CD4-positive, alpha-beta T cell treated with Interleukin-6 at 100 ng/mL for 8 hours (primary cell): ENCODE results near the gene TAF11L14.
"Not testable (repeated sequence)": the region's sequence is repeated elsewhere in the genome, so short reads cannot be mapped to it uniquely, and the experiment has no call there.

ENCODE experiments used
- DNase-seq: peaks from one replicate; pipeline ENCODE4 v3.0.0-alpha.2; 2020; ENCODE audit warnings: mixed read lengths, low spot score

The TAF11L14 gene

DNA sequence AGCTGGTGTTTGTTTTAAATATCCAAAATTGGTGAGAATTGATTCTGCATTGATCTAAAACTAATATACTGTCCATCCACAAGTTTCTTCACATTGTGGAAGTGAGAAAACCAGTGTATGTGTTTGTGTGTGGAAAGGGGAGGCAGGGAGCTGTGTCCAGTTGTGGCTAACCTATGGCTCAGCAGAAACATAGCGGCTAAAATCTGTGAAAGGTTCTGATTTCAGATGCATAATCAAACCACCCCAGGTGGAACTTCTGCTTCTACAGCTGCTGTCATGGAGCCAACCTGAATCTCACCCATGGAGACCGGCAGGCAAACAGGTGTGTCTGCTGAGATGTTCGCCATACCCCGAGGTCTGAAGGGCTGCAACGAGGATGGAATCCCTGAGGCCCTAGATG, at the start of gene TAF11L14:
Gene TAF11L14, plus strand, starts transcription at position 301 of the 400 bp plus-strand sequence.
- no peak for DNase-seq

DNA sequence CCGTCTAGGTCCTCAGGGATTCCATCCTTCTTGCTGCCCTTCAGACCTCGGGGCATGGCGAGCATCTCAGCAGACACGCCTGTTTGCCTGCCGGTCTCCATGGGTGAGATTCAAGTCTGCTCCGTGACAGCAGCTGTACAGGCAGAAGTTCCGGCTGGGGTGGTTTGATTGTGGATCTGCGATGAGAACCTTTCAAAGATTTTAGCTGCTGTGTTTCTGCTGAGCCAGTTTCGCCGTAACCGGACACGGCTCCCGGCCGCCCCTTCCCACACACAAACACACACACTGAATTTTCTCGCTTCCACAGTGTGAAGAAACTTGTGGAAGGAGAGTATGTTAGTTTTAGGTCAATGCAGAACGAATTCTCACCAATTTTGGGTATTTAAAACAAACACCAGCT, 48.6 kb upstream of the TAF11L14 start, which contains the start of gene TAF11L7:
Gene TAF11L7, minus strand, starts transcription at position 101 of the 400 bp plus-strand sequence.
- DNase-seq, result not testable (repeated sequence)

DNA sequence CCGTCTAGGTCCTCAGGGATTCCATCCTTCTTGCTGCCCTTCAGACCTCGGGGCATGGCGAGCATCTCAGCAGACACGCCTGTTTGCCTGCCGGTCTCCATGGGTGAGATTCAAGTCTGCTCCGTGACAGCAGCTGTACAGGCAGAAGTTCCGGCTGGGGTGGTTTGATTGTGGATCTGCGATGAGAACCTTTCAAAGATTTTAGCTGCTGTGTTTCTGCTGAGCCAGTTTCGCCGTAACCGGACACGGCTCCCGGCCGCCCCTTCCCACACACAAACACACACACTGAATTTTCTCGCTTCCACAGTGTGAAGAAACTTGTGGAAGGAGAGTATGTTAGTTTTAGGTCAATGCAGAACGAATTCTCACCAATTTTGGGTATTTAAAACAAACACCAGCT, 43.4 kb upstream of the TAF11L14 start, which contains the start of gene TAF11L8:
Gene TAF11L8, minus strand, starts transcription at position 101 of the 400 bp plus-strand sequence.
- DNase-seq, result not testable (repeated sequence)

DNA sequence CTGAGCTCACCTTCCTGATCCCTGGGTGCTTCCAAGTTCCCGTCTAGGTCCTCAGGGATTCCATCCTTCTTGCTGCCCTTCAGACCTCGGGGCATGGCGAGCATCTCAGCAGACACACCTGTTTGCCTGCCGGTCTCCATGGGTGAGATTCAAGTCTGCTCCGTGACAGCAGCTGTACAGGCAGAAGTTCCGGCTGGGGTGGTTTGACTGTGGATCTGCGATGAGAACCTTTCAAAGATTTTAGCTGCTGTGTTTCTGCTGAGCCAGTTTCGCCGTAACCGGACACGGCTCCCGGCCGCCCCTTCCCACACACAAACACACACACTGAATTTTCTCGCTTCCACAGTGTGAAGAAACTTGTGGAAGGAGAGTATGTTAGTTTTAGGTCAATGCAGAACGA, 40.0 kb upstream of the TAF11L14 start, which contains the start of gene TAF11L9:
Gene TAF11L9, minus strand, starts transcription at position 140 of the 400 bp plus-strand sequence.
- DNase-seq, result not testable (repeated sequence)

DNA sequence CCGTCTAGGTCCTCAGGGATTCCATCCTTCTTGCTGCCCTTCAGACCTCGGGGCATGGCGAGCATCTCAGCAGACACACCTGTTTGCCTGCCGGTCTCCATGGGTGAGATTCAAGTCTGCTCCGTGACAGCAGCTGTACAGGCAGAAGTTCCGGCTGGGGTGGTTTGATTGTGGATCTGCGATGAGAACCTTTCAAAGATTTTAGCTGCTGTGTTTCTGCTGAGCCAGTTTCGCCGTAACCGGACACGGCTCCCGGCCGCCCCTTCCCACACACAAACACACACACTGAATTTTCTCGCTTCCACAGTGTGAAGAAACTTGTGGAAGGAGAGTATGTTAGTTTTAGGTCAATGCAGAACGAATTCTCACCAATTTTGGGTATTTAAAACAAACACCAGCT, 36.5 kb upstream of the TAF11L14 start, which contains the start of gene TAF11L10:
Gene TAF11L10, minus strand, starts transcription at position 101 of the 400 bp plus-strand sequence.
- not testable (repeated sequence) for DNase-seq

DNA sequence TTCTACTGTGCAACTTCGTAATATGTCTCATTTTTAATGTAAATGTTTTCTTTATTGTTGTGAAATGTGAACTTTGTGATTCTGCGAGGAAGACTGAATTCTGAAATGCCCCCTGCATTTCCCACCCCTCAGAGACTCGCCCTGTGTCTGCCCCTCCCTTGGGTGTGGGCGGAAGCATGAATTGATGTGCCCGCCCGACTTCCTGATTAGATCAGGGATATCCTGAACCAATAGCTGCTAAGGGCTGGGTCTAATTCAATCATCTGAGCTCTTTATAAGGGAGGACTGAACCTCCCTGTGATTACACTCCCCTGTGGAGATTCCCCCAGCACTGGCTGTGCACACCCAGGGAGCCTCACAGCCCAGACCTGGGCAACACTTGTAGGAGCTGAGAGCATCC, 30.4 kb upstream of the TAF11L14 start, which contains the start of gene TAF11L11:
Gene TAF11L11, plus strand, starts transcription at position 304 of the 400 bp plus-strand sequence.
- not testable (repeated sequence) for DNase-seq

DNA sequence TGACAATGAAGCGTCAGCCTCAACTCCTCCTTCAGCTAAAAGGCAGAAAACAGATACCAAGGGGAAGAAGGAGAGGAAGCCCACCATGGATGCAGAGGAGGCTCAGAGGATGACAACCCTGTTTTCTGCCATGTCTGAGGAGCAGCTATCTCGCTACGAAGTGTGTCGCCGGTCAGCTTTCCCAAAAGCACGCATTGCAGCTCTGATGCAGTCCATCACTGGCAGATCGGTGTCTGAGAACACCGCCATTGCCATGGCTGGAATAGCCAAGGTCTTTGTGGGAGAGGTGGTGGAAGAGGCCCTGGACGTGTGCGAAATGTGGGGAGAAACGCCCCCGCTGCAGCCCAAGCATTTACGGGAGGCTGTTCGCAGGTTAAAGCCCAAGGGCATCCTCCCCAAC, 29.3 kb upstream of the TAF11L14 start:
- no peak for DNase-seq

DNA sequence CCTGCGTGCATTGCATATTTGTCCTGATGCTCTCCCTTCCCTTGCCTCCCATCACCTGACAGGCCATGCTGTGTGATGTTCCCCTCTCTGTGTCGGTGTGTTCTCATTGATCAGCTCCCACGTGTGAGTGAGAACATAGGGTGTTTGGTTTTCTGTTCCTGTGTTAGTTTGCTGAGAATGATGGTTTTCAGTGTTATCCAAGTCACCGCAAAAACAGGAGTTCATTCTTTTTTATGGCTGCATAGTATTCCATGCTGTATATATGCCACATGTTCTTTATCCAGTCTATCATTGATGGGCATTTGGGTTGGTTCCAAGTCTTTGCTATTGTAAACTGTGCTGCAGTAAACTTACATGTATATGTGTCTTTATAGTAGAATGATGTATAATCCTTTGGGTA, 26.8 kb upstream of the TAF11L14 start:
- DNase-seq, result not testable (repeated sequence)

DNA sequence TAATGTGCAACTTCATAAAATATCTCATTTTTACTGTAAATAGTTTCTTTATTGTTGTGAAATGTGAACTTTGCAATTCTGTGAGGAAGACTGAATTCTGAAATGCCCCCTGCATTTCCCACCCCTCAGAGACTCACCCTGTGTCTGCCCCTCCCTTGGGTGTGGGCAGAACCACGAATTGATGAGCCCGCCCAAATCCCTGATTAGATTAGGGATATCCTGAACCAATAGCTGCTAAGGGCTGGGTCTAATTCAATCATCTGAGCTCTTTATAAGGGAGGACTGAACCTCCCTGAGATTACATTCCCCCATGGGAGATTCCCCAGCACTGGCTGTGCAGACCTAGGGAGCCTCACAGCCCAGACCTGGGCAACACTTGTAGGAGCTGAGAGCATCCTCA, 24.2 kb upstream of the TAF11L14 start, which contains the start of gene TAF11L12:
Gene TAF11L12, plus strand, starts transcription at position 301 of the 400 bp plus-strand sequence.
- not testable (repeated sequence) for DNase-seq

DNA sequence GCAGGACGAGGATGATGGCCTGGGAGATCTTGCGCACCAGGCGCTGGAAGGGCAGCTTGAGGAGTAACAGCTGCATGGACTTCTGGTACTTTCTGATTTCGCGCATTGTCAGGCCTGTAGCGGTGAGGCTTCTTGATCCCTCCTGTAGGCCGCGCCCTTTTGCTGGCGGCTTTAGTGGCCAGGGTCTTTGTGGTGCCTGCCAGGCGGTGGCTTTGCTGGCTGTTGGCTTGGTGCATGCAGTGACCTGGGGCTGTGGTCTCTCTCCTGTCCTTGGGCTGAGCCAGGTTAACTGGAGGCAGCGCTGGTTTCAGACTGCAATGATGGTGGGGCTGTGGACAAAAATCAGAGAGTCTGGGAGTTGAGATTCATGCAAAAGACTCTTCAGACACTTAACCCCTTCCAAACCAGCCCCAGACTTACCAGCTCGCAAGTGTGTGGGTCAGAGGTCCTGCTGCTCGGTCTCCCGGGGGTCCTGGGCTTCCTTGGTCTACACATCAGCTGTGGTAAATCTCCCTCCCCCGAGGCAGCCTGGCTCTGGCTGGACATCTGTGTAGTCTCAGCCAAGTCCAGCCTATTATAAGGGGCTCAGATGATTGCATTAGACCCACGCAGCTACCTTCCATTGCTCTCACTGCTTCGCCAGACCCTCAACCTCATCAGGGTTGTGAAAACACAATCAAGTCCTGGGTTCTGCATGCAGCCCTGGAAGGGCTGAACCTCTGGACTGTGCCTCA, 19.2 kb upstream of the TAF11L14 start:
- no peak for DNase-seq

DNA sequence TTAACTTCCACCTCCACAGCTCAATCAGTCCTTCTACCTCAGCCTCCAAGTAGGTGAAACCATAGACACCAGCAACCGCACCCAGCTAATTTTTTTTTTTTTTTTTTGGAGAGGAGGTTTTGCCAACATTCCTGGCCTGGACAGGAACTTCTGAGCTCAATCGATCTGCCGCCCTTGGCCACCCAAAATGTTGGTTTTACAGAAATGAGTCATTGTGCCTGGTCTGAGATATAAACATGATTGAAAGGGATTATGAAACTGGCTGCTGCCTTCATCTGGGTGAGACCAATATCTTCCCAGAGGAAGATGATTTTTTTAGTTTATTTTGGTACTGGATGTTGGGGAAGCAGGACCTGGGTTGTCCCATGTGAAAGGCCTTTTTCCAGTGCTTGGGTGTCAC, 14.9 kb upstream of the TAF11L14 start:
- no peak for DNase-seq

DNA sequence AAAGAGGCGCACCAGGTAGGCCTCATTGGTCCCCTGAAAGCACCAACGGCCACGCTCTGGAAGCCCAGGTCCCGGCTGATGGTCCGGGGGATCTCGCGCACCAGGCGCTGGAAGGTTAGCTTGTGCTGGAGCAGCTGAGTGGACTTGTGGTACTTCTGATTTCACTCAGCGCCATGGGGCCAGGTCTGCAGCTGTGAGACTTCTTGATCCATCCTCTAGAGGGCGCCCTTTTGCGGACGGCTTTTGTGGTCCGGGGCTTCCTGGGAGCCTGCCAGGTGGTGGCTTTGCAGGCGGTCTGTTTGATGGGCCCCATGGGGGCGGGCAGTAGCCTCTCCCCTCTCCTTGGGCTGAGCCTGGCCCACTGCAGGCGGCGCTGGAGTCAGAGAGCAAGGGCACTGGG, 13.6 kb upstream of the TAF11L14 start:
- DNase-seq, result no peak

DNA sequence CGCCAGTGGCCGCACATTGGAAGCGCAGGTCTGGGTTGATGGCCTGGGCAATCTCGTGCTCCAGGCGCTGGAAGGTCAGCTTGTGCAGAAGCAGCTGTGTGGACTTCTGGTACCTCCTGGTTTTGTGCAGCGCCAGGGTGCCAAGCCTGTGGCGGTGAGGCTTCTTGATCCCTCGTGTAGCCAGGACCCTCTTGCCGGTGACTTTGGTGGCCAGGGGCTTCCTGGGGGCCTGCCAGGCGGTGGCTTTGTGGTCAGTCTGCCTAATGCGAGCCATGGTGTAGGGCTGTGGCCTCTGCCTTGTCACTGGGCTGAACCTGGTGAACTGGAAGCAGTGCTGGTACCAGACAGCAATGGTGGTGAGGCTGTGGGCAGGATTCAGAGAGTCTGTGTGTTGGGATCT, 8.6 kb upstream of the TAF11L14 start:
- no peak for DNase-seq

DNA sequence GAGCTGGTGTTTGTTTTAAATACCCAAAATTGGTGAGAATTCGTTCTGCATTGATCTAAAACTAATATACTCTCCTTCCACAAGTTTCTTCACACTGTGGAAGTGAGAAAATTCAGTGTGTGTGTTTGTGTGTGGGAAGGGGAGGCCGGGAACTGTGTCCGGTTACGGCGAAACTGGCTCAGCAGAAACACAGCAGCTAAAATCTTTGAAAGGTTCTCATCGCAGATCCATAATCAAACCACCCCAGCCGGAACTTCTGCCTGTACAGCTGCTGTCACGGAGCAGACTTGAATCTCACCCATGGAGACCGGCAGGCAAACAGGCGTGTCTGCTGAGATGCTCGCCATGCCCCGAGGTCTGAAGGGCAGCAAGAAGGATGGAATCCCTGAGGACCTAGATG, 2.5 kb upstream of the TAF11L14 start, which contains the start of gene TAF11L13:
Gene TAF11L13, plus strand, starts transcription at position 301 of the 400 bp plus-strand sequence.
- DNase-seq, result not testable (repeated sequence)

DNA sequence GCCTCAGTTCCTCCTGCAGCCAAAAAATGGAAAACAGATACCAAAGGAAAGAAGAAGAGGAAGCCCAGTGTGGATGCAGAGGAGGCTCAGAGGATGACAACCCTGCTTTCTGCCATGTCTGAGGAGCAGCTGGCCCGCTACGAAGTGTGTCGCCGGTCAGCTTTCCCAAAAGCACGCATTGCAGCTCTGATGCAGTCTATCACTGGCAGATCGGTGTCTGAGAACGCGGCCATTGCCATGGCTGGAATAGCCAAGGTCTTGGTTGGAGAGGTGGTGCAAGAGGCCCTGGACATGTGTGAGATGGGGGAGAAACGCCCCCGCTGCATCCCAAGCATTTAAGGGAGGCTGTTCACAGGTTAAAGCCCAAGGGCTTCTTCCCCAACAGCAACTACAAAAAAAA, 15.0 kb downstream of the TAF11L14 start:
- not testable (repeated sequence) for DNase-seq

DNA sequence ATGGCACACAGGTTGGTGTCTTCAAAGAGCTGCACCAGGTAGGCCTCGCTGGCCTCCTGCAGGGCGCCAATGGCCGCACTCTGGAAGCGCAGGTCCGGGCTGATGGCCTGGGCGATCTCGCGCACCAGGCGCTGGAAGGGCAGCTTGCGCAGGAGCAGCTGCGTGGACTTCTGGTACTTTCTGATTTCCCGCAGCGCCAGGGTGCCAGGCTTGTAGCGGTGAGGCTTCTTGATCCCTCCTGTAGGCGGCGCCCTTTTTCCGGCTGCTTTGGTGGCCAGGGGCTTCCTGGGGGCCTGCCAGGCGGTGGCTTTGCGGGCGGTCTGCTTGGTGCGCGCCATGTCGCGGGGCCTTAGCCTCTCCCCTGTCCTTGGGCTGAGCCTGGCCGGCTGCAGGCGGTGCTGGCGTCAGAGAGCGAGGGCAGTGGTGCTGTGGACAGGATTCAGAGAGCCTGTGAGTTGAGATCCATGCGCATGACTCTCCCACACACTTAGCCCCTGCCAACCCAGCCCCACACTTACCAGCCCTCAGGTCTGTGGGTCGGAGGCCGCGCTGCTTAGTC, 21.0 kb downstream of the TAF11L14 start:
- DNase-seq, result not testable (repeated sequence)

DNA sequence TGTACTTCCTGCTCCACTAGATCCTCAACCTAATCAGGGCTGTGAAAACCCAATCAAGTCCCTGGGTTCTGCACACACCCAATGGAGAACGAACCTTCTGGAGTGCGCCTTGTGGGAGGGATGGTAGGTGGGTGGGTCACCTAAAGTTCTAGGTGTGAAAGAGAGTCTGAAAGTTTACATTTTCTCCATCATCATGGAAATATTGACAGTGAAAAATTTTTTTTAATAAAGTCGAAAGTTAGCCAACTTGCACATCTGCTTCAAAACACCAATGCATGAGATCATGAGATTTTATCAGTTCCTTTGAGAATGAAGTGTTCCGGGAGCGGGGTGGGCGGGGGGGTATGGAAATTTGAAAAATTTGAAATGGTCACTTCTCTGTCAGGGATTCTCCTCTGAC, 21.7 kb downstream of the TAF11L14 start:
- no peak for DNase-seq

DNA sequence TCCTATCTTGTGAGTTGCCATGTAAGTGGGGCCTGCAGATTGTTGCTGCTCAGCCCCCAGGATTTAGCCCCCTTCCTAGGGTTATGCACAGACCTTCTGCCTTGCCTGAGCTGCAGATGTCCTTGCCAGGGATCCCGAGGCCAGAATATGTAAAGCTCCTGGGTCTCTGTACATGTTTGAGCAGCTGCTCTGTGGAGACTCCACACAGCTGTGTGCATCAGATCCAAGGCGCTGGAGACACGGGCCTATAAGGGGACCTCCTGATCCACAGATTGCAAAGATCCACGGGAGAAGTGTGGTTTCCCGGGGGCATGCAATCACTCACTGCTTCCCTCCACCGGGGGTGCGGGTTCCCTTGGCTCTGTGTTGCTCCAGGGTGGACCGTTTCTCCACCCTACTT, 28.9 kb downstream of the TAF11L14 start:
- DNase-seq, result no peak

DNA sequence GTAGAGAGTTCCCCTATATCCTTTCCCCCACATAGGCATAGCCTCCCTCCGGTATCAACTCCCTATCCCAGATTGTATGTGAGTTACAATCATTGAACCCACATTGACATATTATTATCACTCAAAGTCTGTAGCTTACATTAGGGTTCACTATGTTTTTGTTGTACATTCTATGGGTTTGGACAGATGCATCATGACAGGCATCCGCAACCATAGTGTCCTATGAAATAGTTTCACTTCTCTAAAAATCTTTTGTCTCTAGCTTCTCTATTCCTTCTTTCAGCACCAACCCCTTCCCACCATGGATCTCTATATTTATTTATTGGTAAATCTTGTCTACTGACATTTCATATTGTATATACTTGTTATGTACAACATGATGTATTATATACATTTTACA, 31.6 kb downstream of the TAF11L14 start:
- no peak for DNase-seq

DNA sequence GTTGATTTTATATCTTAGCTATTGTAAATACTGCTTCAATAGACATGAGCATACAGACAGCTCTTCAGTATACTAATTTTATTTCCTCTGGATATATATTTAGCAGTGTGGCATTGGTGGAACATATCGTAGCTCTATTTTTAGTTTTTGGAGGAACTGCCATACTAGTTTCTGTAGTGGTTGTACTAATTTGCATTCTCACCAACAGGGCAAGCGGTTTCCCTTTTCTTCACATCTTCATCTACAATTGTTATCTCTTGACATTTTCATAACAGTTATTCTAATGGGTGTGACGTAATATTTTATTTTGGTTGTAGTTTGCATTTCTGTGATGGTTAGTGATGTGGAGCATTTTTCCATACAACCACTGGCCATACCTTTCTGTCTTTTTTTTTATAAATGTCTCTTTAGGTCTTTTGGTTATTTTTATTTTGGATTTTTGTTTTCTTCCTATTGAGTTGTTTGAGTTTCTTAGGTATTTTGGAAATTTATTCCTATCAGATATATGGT, 32.5 kb downstream of the TAF11L14 start:
- DNase-seq, result no peak

DNA sequence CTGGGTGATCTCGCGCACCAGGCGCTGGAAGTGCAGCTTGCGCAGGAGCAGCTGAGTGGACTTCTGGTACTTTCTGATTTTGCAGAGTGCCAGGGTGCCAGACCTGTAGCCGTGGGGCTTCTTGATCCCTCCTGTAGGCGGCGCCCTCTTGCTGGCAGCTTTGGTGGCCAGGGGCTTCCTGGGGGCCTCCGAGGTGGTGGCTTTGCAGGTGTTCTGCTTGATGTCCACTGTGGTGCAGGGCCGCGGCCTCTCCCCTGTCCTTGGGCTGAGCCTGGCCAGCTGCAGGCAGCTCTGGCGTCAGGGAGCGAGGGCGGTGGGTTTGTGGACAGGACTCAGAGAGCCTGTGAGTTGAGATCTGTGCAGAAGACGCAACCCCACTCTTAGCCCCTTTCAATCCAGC, 36.1 kb downstream of the TAF11L14 start:
- no peak for DNase-seq

DNA sequence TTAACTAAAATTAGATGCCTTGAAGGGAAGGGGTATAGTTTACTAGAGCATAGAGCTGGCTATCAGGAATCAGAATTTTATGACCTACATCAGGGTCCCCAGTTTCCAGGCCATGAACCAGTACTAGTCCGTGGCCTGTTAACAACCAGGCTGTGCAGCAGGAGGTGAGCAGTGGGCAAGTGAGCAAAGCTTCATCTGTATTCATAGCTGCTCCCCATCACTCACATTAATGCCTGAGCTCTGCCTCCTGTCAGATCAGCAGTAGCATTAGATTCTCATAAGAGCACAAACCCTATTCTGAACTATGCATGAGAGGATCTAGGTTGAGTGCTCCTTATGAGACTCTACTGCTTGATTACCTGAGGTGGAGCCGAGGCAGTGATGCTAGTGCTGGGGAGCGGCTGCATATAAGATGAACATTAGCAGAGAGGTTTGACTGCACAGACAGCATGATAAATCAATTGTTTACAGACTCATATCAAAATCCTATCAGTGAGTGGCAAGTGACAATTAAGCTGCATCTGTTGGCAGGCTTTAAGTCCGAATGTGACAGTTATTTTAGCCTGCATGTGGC, 44.6 kb downstream of the TAF11L14 start:
- DNase-seq, result no peak
